ENCODE data around the gene MYO3B.

Gene MYO3B

GRCh38 chr2:170292415-170292814 is 114.5 kb downstream of the MYO3B start:
- no peak for DNase-seq (ENCODE audit: low read depth in 4 of 4, low spot score in 1 of 4)

DNA sequence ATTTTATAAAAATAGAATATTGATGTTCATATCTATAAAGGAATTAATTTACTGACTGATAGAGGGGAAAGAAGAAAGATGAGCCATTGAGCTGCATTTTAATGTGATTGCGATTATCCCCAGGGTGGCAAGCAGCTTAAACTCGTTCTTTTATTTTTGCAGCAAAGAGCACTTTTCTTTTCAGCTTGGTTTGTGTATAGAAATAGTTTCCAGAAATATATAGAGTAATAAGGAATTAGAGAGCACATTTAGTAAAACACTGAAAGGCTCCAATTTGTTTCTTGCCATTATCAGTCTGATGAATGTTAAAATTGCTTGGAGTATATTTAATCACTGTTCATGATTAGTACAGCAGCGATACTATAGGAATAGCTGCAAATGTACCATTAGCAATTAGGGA is 119.5 kb downstream of the MYO3B start:
- DNase-seq (ENCODE audit: low read depth in 4 of 4, low spot score in 1 of 4): no peak

DNA sequence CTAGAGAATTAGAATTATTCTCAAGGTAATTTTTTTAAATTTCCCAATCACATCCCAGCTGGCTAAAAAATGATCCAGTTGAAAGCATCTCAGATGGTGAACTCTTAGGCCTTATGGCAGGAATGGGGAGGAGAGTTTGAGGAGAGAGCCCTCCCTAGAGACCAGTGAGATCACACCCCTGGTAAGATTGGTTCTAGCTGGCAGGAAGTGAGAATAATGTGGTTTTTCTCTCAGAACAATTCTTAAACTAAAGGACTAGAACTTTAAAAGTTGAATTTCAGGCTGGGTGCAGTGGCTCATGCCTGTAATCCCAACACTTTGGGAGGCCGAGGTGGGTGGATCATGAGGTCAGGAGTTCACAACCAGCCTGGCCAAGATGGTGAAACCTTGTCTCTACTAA is 120.2 kb downstream of the MYO3B start:
- DNase-seq (ENCODE audit: low read depth in 4 of 4, low spot score in 1 of 4): no peak

DNA sequence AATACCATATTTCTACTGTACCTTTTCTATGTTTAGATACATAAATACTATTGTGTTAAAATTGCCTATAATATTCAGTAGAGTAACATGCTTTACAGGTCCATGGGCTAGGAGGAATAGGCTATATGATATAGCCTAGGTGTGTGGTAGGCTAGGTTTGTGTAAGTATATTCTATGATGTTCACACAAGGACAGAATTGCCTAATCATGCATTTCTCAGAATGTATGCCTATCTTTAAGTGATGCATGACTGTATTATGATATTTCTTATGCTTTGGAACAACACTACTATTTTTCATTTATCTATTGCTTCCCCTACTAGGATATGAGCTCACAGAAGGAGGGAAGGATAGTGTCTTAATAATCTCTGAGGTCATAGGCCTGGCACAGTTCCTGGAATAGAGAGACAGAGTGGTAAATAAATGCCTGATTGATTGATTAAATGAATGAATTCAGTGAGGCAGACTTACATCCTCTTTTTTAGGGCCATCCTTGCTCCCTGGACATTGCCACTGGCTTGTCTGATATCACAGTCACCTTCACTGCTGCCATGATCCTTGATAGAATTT is 121.0 kb downstream of the MYO3B start:
- DNase-seq (ENCODE audit: low read depth in 4 of 4, low spot score in 1 of 4): no peak

DNA sequence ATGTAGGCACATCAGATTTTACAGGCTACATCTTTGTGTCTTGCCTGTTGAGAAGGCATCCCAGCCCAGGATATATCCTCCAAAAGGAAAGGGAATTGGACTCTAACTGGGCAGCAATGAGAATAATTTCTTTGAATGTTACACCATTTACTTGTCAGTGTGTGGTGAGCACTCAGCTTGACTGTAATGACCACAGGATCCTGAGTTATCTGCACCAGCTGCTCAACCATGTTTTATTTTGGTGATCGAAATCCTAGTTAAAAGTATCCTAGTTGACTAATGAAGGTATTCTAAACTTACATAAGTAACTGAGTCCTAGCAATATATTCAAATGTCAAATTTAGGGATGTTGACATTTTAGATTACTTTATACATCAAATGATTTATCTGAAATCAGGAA is 123.0 kb downstream of the MYO3B start:
- DNase-seq (ENCODE audit: low read depth in 4 of 4, low spot score in 1 of 4): no peak

- DNase-seq (ENCODE audit: low read depth in 4 of 4, low spot score in 1 of 4): no peak
Observed at GRCh38 chr2:170301626-170302025, 123.7 kb downstream of the MYO3B start.

GRCh38 chr2:170305711-170306110 is 127.8 kb downstream of the MYO3B start:
- DNase-seq (ENCODE audit: low read depth in 4 of 4, low spot score in 1 of 4): no peak

- DNase-seq (ENCODE audit: low read depth in 4 of 4, low spot score in 1 of 4): no peak
Observed at GRCh38 chr2:170306293-170306873, 128.4 kb downstream of the MYO3B start.

- DNase-seq (ENCODE audit: low read depth in 4 of 4, low spot score in 1 of 4): no peak
Observed at GRCh38 chr2:170307052-170307451, 129.1 kb downstream of the MYO3B start.

- no peak for DNase-seq (ENCODE audit: low read depth in 4 of 4, low spot score in 1 of 4)
Observed at GRCh38 chr2:170307555-170308351, 129.8 kb downstream of the MYO3B start.

- no peak for DNase-seq (ENCODE audit: low read depth in 4 of 4, low spot score in 1 of 4)
Observed at GRCh38 chr2:170310876-170311502, 133.0 kb downstream of the MYO3B start.

DNA sequence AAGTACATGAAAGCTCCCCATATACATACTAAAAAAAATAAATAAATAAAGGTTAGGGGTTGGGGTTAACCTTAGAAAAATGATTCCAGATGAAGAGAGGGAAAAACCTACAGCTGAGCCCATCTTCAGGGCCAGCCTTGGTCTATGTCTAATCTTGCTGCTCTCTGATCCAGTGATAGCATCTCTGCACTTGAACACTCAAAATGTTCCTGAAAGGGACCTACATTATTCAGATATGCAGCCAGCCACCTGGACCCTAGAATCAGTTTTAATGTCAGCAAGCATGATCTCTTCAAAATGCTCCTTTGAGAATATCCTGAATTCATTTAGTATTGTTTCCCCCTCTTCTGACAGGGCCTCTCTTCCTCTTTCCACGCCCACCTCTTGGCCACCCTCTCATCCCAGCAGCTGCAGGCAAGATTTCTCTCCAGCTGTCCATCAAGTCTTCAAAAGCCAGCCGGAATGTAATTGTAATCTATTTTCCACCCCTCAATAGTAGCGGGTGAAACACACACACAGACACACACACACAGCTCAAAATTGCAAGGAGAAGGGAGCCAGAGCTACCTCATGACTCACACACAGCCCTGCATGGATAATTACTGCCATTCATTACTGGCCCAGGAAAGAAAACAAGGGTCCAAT is 135.5 kb downstream of the MYO3B start:
- no peak for DNase-seq (ENCODE audit: low read depth in 4 of 4, low spot score in 1 of 4)

DNA sequence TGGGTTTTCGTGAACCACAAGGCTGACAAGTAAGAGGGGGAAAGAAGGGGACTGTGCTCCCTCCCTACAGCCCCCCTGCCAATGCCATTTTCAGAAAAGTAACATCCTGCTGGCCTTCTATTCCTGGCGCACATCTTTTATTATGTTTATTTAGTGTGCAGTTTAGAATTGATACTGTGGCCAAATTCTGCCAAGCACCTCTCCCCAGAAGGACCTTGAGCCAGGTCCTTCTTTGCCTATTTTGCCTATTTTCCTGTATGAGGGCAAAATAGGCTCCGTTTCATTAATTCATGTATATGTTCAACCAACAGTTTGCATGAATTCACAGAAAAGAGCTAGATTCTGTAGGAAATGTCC is 136.0 kb downstream of the MYO3B start:
- DNase-seq (ENCODE audit: low read depth in 4 of 4, low spot score in 1 of 4): no peak

GRCh38 chr2:170314744-170315447 is 136.9 kb downstream of the MYO3B start:
- DNase-seq (ENCODE audit: low read depth in 4 of 4, low spot score in 1 of 4): no peak

DNA sequence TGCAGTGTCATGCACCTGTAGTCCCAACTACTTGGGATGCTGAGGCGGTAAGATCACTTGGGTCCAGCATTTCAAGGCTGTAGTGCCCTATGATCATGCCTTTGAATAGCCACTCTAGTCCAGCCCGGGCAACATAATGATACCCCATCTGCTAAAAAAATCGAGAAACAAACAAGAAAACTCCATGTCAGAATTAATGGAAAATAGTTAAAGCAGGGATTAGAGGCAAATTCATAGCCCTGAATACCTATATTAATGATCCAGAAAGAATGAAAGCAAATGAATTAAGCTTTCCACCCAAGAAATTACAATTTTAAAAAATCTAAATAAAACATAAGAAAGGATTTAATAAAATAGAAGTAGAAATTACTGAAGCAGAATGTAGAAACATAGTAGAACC is 143.0 kb downstream of the MYO3B start:
- no peak for DNase-seq (ENCODE audit: low read depth in 4 of 4, low spot score in 1 of 4)

DNA sequence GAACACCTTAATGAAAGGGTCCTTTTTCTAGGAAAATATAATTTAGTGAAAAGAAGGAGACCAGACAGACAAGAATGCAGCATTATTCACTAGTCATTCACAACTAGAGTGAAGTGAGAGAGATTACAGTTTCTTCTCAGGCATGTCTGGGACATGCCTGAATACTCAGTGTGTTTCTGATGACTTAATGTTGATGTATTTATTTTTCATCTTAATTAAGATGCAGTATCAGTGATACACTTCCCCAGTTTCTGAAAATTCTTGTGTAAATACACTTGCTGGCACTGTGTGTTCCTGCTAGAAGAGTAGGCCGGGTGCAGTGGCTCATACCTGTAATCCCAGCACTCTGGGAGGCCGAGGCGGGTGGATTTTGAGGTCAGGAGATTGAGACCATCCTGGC is 143.6 kb downstream of the MYO3B start:
- DNase-seq (ENCODE audit: low read depth in 4 of 4, low spot score in 1 of 4): no peak

DNA sequence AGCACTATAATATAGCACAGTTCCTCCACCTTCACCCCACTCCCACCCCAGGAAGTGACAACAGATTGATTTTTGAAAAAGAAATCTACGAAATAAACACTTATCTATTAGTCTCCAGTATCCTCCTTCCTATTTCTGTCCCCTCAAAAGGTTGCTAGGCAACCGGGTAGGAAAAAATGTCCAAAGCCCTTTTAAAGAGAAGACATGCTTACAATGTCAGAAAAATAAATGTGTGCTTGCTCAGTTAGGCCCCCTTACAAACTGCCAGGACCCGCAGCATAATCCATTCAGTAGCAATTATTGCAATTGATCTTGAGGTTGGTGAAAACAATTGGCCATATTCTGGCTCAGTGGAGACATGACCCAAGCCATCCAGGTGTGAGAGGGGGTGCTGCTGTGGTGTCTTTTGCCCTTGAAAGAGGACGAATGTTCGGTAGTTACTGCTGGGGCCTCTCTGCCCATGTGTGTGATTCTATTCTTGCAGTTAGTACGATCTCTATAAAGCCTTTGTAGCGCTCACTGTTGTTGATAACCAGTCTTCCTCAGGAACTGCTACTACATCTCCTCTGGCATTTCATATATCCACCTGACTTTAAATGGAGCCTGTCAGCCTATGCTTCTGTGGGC is 144.3 kb downstream of the MYO3B start:
- no peak for DNase-seq (ENCODE audit: low read depth in 4 of 4, low spot score in 1 of 4)

- DNase-seq (ENCODE audit: low read depth in 4 of 4, low spot score in 1 of 4): no peak
Observed at GRCh38 chr2:170323743-170324142, 145.8 kb downstream of the MYO3B start.

GRCh38 chr2:170324640-170325046 is 146.7 kb downstream of the MYO3B start:
- DNase-seq (ENCODE audit: low read depth in 4 of 4, low spot score in 1 of 4): peak in 2 of 4 experiments; percentile 10 to 13

- no peak for DNase-seq (ENCODE audit: low read depth in 4 of 4, low spot score in 1 of 4)
Observed at GRCh38 chr2:170330881-170331280, 152.9 kb downstream of the MYO3B start.

Measured in stimulated activated CD4-positive, alpha-beta T cell treated with anti-CD3 and anti-CD28 coated beads, Interleukin-1b, Interleukin-23, amount 100 ng/mL, for 24 hours (primary cell).